A673 (cell line): ENCODE data around the gene VSTM2A.

Source experiments
- EZH2 ChIP-seq: fragments of 200-600 bp; sonication (generic); IDR thresholded peaks from 2 replicates; pipeline ENCODE4 v1.6.1; 2017; ENCODE audit warnings: borderline replicate concordance, low read depth, mild to moderate bottlenecking, mixed read lengths, antibody characterized with exemption, low read length; ENCODE audit not compliant: poor library complexity, severe bottlenecking
- TF ChIP-seq, protein P1 (sequence below): fragments of 300-800, 200-600 bp; sonication (generic); conservative IDR thresholded peaks from 2 replicates; pipeline ENCODE4 v1.5.1; 2017; ENCODE audit warnings: low read depth, mild to moderate bottlenecking, antibody characterized with exemption, low read length, moderate library complexity, mixed read lengths

DNA sequence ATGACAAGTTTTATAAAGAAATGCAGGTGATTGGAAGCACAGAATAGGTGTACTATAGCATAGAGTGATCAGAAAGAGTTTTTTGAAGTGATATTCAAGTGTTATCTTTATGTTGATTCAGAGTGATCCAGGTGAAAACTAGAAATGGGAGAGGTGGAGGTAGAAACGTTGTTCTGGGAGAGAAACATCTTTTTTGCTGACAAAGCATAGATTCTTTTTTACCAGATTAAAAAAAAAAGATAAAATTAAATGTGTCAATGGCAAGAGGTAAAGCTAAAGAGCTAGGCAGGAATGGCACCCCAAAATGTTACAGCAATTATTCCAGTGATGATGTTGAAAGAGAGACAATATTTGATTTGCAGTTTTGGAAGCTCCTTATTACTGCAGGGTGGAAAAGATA, 12.6 kb upstream of the VSTM2A start:
- TF ChIP-seq, protein P1, sequence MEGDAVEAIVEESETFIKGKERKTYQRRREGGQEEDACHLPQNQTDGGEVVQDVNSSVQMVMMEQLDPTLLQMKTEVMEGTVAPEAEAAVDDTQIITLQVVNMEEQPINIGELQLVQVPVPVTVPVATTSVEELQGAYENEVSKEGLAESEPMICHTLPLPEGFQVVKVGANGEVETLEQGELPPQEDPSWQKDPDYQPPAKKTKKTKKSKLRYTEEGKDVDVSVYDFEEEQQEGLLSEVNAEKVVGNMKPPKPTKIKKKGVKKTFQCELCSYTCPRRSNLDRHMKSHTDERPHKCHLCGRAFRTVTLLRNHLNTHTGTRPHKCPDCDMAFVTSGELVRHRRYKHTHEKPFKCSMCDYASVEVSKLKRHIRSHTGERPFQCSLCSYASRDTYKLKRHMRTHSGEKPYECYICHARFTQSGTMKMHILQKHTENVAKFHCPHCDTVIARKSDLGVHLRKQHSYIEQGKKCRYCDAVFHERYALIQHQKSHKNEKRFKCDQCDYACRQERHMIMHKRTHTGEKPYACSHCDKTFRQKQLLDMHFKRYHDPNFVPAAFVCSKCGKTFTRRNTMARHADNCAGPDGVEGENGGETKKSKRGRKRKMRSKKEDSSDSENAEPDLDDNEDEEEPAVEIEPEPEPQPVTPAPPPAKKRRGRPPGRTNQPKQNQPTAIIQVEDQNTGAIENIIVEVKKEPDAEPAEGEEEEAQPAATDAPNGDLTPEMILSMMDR = no peak
- no peak for TF ChIP-seq EZH2
